ENCODE results near the gene ABCC8. TPM values are rescaled to one million over a fixed set of nuclear protein-coding genes. Genes with fewer than 3 reads are reported as not detected.

Gene ABCC8
- total and polyA plus RNA-seq, 2 of the 8 experiments (the other 6 are each of a cell fraction or from before 2014, with no cell fraction given): 3.7 to 4.9 TPM

- POLR2A ChIA-PET (ENCODE audit: partially characterized antibody): interaction anchor here (0.6 to 1.9 kb wide), 4 partner anchors 13 to 89 kb away, joined by 3 to 6 read pairs (median 3); partner anchors contain the start of gene KCNJ11
Measured at GRCh38 chr11:17477361-17477760, 716 bp upstream of the ABCC8 start.

More at GRCh38 chr11:17477361-17477760, 716 bp upstream of the ABCC8 start:
- Histone ChIP-seq H3K27me3 (replicated peaks in 1 of 4; ENCODE audit: control insufficient read depth in 3 of 4, extremely low read depth in 1 of 4, insufficient read depth in 3 of 4, low read length in 3 of 4) (peaks cover 32 to 59% (median 54%) of the 10 kb centered on the region in 4 experiments), H3K4me3 (ENCODE audit: extremely low read depth in 1 of 4, insufficient read depth in 2 of 4, low read depth in 3 of 4, low read length in 4 of 4) (peak overlapping the region in 1 of 4 experiments; percentile 89; a peak in 2 of 8 replicates), H3K36me3 (ENCODE audit: control insufficient read depth in 2 of 4, insufficient read depth in 4 of 4, low read length in 3 of 4) (no peaks in the 10 kb centered on the region), H2BK5ac (ENCODE audit: low read depth, low read length) (no peak overlapping the region; the same call in 1 of the 2 replicates), H3K23ac (ENCODE audit: insufficient read length) (no peak overlapping the region), H3K18ac (ENCODE audit: extremely low read depth, low read length) (no peak overlapping the region), H3K4ac (replicated peaks; ENCODE audit: insufficient read length, low read depth, low read length) (no peak overlapping the region), H2AK5ac (ENCODE audit: low read depth, low read length) (no peak overlapping the region), H2BK15ac (ENCODE audit: low read length) (no peak overlapping the region), H3K56ac (replicated peaks; ENCODE audit: insufficient read length, low read depth, low read length) (no peak overlapping the region), H2BK12ac (ENCODE audit: low read depth, low read length) (no peak overlapping the region), H3K79me1 (ENCODE audit: low read depth, low read length) (no peaks in the 10 kb centered on the region), H3K9ac (replicated peaks in 1 of 4; ENCODE audit: extremely low read depth in 1 of 4, low read depth in 3 of 4, low read length in 3 of 4) (no peak overlapping the region), H3K9me3 (ENCODE audit: insufficient read depth in 2 of 2, low read depth in 1 of 2, low read length in 1 of 2) (no peaks in the 10 kb centered on the region), H2AFZ (ENCODE audit: low read length) (no peak overlapping the region), H3K4me1 (replicated peaks in 1 of 4; ENCODE audit: control insufficient read depth in 3 of 4, insufficient read depth in 4 of 4, low read length in 3 of 4) (peaks cover 4 to 10% (median 8%) of the 10 kb centered on the region in 4 experiments; a peak in 6 of 7 replicates), H3K79me2 (ENCODE audit: control insufficient read depth in 1 of 2, insufficient read depth in 2 of 2, low read length in 2 of 2) (no peaks in the 10 kb centered on the region), H3K23me2 (ENCODE audit: low read depth, low read length) (peaks cover 12% of the 10 kb centered on the region), H4K20me1 (replicated peaks in 1 of 2; ENCODE audit: control insufficient read depth in 1 of 2, insufficient read depth in 2 of 2, low read length in 2 of 2) (peaks cover 0 to 7% of the 10 kb centered on the region in 2 experiments), H4K5ac (ENCODE audit: insufficient read length, low read depth, low read length) (no peak overlapping the region), H3K14ac (ENCODE audit: insufficient read length) (no peak overlapping the region), H4K91ac (replicated peaks; ENCODE audit: insufficient read length, low read length) (no peak overlapping the region), H2BK120ac (replicated peaks; ENCODE audit: low read depth, low read length) (no peak overlapping the region), H3K4me2 (ENCODE audit: insufficient read depth in 1 of 2, low read depth in 2 of 2, low read length in 2 of 2) (peak overlapping the region; percentile 71 to 92), H2BK20ac (ENCODE audit: low read length) (no peak overlapping the region), H3K27ac (ENCODE audit: low read depth, low read length) (no peak overlapping the region), H4K8ac (ENCODE audit: extremely low read depth, insufficient read depth, low read length) (peak overlapping the region; percentile 4; the same call in 1 of the 2 replicates)
- DNase-seq (ENCODE audit: low read depth in 1 of 2, low spot score in 2 of 2) (no peak), FAIRE-seq (no peak)
- TF ChIP-seq EGR1 (IDR thresholded peaks at IDR 0.05; ENCODE audit: borderline replicate concordance, low read depth, low read length): no peak
- no peak for TF ChIP-seq JUN (IDR thresholded peaks at IDR 0.05; ENCODE audit: low read depth, low read length)
- TF ChIP-seq SIN3A (conservative IDR thresholded peaks at IDR 0.05 in 1 of 2, IDR thresholded peaks at IDR 0.05 in 1 of 2; ENCODE audit: low read depth in 1 of 2, low read length in 2 of 2): no peak
- no peak for TF ChIP-seq POLR2AphosphoS5 (IDR thresholded peaks at IDR 0.05; ENCODE audit: low read depth, low read length)
- TF ChIP-seq KDM4A (IDR thresholded peaks at IDR 0.05; ENCODE audit: low read depth, low read length, severe bottlenecking): no peak
- TF ChIP-seq POLR2A (IDR thresholded peaks at IDR 0.05; ENCODE audit: control extremely low read depth in 1 of 2, low read depth in 2 of 2, low read length in 2 of 2): no peak
- no peak for TF ChIP-seq SIRT6 (IDR thresholded peaks at IDR 0.05; ENCODE audit: low read length)
- TF ChIP-seq MAX (IDR thresholded peaks at IDR 0.05): no peak
- no peak for TF ChIP-seq YY1 (IDR thresholded peaks at IDR 0.05; ENCODE audit: low read depth, low read length)
- no peak for TF ChIP-seq FOSL1 (IDR thresholded peaks at IDR 0.05; ENCODE audit: insufficient read depth, low read depth, low read length)
- no peak for TF ChIP-seq TEAD4 (IDR thresholded peaks at IDR 0.05; ENCODE audit: low read depth, low read length)
- no peak for TF ChIP-seq CBX8 (IDR thresholded peaks at IDR 0.05; ENCODE audit: borderline replicate concordance, low read depth, low read length)
- no peak for TF ChIP-seq HDAC6 (IDR thresholded peaks at IDR 0.05; ENCODE audit: low read depth, low read length)
- no peak for TF ChIP-seq SUZ12 (IDR thresholded peaks at IDR 0.05; ENCODE audit: low read length)
- WGBS, 2 experiments (ENCODE audit: extremely low coverage in 1 of 2, insufficient coverage in 1 of 2, insufficient read length in 1 of 2, insufficient replicate concordance in 2 of 2, low coverage in 1 of 2, low lambda C conversion rate in 2 of 2, missing lambda C conversion rate in 1 of 2): 75% methylated on average over 4 of the region's 6 CpGs; no CpG with 5 or more reads in 1 of the 2 experiments
- CTCF ChIA-PET (ENCODE audit: partially characterized antibody): interaction anchor here (1.1 to 10.1 kb wide), 5 partner anchors 8 to 93 kb away, joined by 3 to 111 read pairs (median 5); partner anchors contain the start of gene KCNJ11
